Uterus (tissue), 2 donors: Measurements from ENCODE around the gene NACC2.

Source experiments
- CTCF ChIP-seq, 4 experiments: fragments of 200-600 bp in 2 of 4; fragments of 450-650 bp in 2 of 4; sonication (generic) in 2 of 4; IDR thresholded peaks; one replicate each; pipeline ENCODE4 v1.5.1; 2016 to 2019; ENCODE audit warnings: antibody characterized with exemption in 4 of 4, mild to moderate bottlenecking in 2 of 4, moderate library complexity in 1 of 4
- POLR2A ChIP-seq, 2 donors: fragments of 450-650 bp; IDR thresholded peaks; one replicate each; pipeline ENCODE4 v1.6.1; 2016; ENCODE audit warnings: antibody characterized with exemption in 2 of 2, mild to moderate bottlenecking in 1 of 2, moderate library complexity in 1 of 2

DNA sequence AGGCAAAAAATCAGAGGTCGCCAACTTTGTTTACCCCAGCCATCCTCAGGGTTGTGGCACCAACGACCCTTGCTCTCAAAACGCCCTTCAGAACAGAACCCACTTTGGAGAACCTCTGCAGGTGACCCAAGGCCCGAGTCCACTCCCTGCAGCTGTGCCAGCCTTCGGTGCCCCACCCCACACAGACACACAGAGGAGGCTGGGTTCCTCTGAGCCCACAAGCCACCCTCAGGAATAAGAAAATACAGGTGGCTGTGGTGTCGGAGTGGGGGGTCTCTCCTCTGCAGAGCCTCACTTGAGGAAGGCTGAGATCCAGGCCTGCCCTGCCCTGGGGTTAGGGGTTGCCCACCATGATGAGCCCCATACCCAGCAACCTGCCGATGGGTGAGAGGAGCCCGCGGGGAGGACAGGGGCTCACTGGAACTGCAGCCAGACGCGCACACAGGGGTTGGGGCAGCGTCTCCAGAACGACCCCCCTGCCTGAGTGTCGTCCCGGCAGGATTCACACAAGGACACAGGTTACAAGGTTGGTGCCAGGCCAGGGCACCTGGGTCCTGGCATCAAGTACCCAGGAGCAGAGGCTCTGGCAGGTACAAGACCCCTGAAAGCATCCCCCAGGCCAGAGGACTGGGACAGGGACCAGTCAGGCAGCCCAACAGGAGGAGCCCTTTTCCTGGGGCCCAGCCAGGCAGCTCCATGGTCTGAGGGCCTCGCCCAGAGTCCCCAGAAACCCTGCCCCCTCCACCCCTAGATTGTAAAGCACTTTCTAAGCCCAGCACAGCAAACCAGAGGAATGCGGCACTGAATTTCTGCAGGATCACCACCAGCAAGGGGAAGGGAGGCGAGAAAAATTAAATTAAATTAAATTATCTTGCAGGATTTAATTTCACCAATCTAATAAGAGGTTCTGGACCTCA, 40.0 kb downstream of the NACC2 start:
- TF ChIP-seq CTCF (IDR thresholded peaks at IDR 0.05) = no peak
- no peak for TF ChIP-seq POLR2A (IDR thresholded peaks at IDR 0.05)
